Measurements from ENCODE around the gene CTNNBL1.

- TF ChIP-seq CTCF (conservative IDR thresholded peaks at IDR 0.05; ENCODE audit: low read depth in 2 of 2), result no peak
- TF ChIP-seq EZH2 (IDR thresholded peaks at IDR 0.05; ENCODE audit: low read depth, unreplicated experiment), result no peak
- no peak for TF ChIP-seq CREB1 (CRISPR knock-in tag; IDR thresholded peaks at IDR 0.05; ENCODE audit: low read depth)
- no peak for TF ChIP-seq POLR2AphosphoS5 (IDR thresholded peaks at IDR 0.05; ENCODE audit: low read depth)
Observed at GRCh38 chr20:37797669-37798175, 103.9 kb downstream of the CTNNBL1 start.

All from GM23338 (cell line).